Suprapubic skin (tissue), 4 donors: ENCODE results near the gene MAGI1. TPM values are rescaled to one million over a fixed set of nuclear protein-coding genes. Genes with fewer than 3 reads are reported as not detected.
A peak's percentile ranks its signal among the peaks of the same experiment; 100 is the strongest.
"Not testable (repeated sequence)": the region's sequence is repeated elsewhere in the genome, so short reads cannot be mapped to it uniquely, and the experiment has no call there.

Experiments
- DNase-seq, 2 donors: peaks; one replicate each; pipeline ENCODE4 v3.0.0-alpha.2; 2019; ENCODE audit warnings: low spot score in 2 of 2
- H3K27ac ChIP-seq: fragments of 200-600 bp; sonication (generic); one replicate; pipeline ENCODE4 v1.5.1; 2019
- H3K27me3 ChIP-seq: fragments of 200-600 bp; sonication (generic); one replicate; pipeline ENCODE4 v1.5.1; 2019
- H3K36me3 ChIP-seq: fragments of 200-600 bp; sonication (generic); one replicate; pipeline ENCODE4 v1.5.1; 2019
- H3K4me1 ChIP-seq: fragments of 200-600 bp; sonication (generic); one replicate; pipeline ENCODE4 v1.5.1; 2019
- H3K4me3 ChIP-seq: fragments of 200-600 bp; sonication (generic); one replicate; pipeline ENCODE4 v1.5.1; 2019; ENCODE audit warnings: mild to moderate bottlenecking
- H3K9me3 ChIP-seq: fragments of 200-600 bp; sonication (generic); one replicate; pipeline ENCODE4 v1.5.1; 2019
- EP300 ChIP-seq: sonication (generic); formaldehyde crosslinking; IDR thresholded peaks from one replicate; pipeline ENCODE4 v1.6.1; 2017; ENCODE audit warnings: antibody characterized with exemption
- POLR2A ChIP-seq, 2 donors: fragments of 450-650 bp; IDR thresholded peaks; one replicate each; pipeline ENCODE4 v1.6.1; 2017; ENCODE audit warnings: antibody characterized with exemption in 2 of 2, mild to moderate bottlenecking in 2 of 2, moderate library complexity in 2 of 2
- POLR2AphosphoS5 ChIP-seq, 3 donors: sonication (generic); formaldehyde crosslinking; IDR thresholded peaks; one replicate each; pipeline ENCODE4 v1.6.1; 2017; ENCODE audit warnings: antibody characterized with exemption in 3 of 3
- WGBS: methylation state at CpG from one replicate; pipeline ENCODE4 v1.1.5; 2018; 5-methylcytosine and 5-hydroxymethylcytosine counted together
- total RNA-seq, 4 donors: library from RNA; depleted of rRNA; stranded (reverse); fragments of >200 nt; gene quantifications; one replicate each; pipeline ENCODE4 v1.1.0, GENCODE V29; 2016
- TF ChIP-seq, protein P1 (sequence below), 2 donors: fragments of 200-600 bp in 1 of 2; fragments of 450-650 bp in 1 of 2; sonication (generic) in 1 of 2; IDR thresholded peaks; one replicate each; pipeline ENCODE4 v1.5.1; 2016 to 2019; ENCODE audit warnings: antibody characterized with exemption in 2 of 2, mild to moderate bottlenecking in 1 of 2, moderate library complexity in 1 of 2

MAGI1 gene
- total RNA-seq, 4 donors from 2014 or later, result 37.9 to 71.5 (median 48.6) TPM

DNA sequence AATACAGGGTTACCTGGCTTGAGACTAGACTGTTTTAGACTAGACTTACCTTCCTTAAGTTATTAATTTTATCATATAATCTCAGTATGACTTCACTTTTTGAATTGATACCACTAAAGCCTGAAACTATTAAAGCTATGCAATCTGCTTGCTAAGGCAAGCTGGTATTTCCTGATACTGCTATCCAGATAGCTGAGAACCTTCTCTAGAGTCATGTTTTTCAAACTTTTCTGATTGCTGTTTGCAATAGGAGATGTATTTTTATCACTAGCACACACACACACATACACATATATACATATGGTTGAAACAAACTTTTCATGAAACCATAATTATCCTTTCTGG, 9.3 kb upstream of the MAGI1 start:
- Histone ChIP-seq H3K27me3 (no peaks in the 10 kb centered on the region), H3K4me1 (peaks cover 9% of the 10 kb centered on the region)

GRCh38 chr3:66047311-66048050, 8.8 kb upstream of the MAGI1 start:
- Histone ChIP-seq H3K36me3 (no peaks in the 10 kb centered on the region), H3K27me3 (no peaks in the 10 kb centered on the region), H3K9me3 (no peaks in the 10 kb centered on the region), H3K4me3 (no peak overlapping the region), H3K4me1 (peaks cover 4% of the 10 kb centered on the region), H3K27ac (no peak overlapping the region)
- 51% methylated on average over 6 of the region's 6 CpGs for WGBS
- DNase-seq, result no peak
- TF ChIP-seq, protein P1, sequence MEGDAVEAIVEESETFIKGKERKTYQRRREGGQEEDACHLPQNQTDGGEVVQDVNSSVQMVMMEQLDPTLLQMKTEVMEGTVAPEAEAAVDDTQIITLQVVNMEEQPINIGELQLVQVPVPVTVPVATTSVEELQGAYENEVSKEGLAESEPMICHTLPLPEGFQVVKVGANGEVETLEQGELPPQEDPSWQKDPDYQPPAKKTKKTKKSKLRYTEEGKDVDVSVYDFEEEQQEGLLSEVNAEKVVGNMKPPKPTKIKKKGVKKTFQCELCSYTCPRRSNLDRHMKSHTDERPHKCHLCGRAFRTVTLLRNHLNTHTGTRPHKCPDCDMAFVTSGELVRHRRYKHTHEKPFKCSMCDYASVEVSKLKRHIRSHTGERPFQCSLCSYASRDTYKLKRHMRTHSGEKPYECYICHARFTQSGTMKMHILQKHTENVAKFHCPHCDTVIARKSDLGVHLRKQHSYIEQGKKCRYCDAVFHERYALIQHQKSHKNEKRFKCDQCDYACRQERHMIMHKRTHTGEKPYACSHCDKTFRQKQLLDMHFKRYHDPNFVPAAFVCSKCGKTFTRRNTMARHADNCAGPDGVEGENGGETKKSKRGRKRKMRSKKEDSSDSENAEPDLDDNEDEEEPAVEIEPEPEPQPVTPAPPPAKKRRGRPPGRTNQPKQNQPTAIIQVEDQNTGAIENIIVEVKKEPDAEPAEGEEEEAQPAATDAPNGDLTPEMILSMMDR (IDR thresholded peaks at IDR 0.05), result no peak
- TF ChIP-seq POLR2AphosphoS5 (IDR thresholded peaks at IDR 0.05), result no peak
- no peak for TF ChIP-seq POLR2A (IDR thresholded peaks at IDR 0.05)
- no peak for TF ChIP-seq EP300

More for the DNA sequence above, 9.3 kb upstream of the MAGI1 start:
- TF ChIP-seq, protein P1 (IDR thresholded peaks at IDR 0.05), result no peak
- TF ChIP-seq POLR2A (IDR thresholded peaks at IDR 0.05), result no peak
- TF ChIP-seq EP300, result no peak
- no peak for TF ChIP-seq POLR2AphosphoS5 (IDR thresholded peaks at IDR 0.05)
- no peak overlapping the region for H3K27ac ChIP-seq
- no peak for DNase-seq
- H3K36me3 ChIP-seq, result no peaks in the 10 kb centered on the region
- no peak overlapping the region for H3K4me3 ChIP-seq
- no peaks in the 10 kb centered on the region for H3K9me3 ChIP-seq

GRCh38 chr3:66046321-66046720, 7.6 kb upstream of the MAGI1 start:
- not testable (repeated sequence) for H3K27me3 ChIP-seq, H3K9me3 ChIP-seq, H3K4me1 ChIP-seq, DNase-seq, H3K27ac ChIP-seq, H3K4me3 ChIP-seq, H3K36me3 ChIP-seq
- WGBS, result 95% methylated on average over 2 of the region's 2 CpGs

DNA sequence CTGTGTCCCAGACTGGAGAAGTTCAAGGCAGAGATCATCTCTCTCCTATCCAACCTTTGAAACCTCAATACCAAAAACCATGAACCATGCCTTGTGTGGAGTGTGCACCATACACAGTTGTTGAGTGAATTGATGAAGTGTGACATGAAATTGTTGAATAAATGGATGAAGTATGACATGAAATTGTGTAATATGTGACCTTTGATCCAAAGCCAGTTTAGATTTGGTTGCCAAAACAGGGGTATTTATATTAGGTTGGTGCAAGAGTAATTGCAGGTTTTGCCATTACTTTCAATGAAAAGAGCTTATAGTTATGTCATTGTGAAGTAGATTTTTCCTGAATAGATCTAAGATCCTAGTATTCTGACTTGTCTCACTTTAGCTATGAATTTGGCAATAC, 3.1 kb upstream of the MAGI1 start:
- no peak for TF ChIP-seq POLR2AphosphoS5 (IDR thresholded peaks at IDR 0.05)
- TF ChIP-seq POLR2A (IDR thresholded peaks at IDR 0.05), result no peak
- no peak for TF ChIP-seq EP300
- TF ChIP-seq, protein P1 (IDR thresholded peaks at IDR 0.05), result no peak
- no peak for DNase-seq
- no peaks in the 10 kb centered on the region for H3K27me3 ChIP-seq

DNA sequence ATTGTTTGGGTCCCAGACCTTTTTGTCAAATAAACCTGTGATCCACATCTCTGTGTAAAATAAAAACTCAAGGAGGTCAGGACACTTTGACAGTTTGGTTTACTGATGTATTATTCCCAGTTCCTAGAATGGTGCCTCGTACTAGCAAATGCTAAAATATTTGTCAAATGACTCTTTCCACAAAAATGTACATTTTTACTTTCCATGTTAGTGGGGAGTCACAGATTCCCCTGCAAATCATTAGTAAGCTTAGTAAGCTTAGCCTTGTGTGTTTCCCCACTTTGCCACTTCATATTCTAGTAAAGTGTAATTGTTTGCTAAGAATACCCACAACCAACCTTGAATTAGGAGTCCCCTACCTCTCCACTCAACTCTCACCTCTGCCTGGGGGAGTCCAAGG, 2.4 kb upstream of the MAGI1 start:
- WGBS, result 54% methylated on average over 1 of the region's 1 CpG
- no peak for DNase-seq
- Histone ChIP-seq H3K4me1 (peaks cover 30% of the 10 kb centered on the region), H3K27ac (no peak overlapping the region), H3K4me3 (no peak overlapping the region), H3K9me3 (no peaks in the 10 kb centered on the region), H3K36me3 (no peaks in the 10 kb centered on the region), H3K27me3 (no peaks in the 10 kb centered on the region)
- TF ChIP-seq, protein P1 (IDR thresholded peaks at IDR 0.05), result no peak
- TF ChIP-seq POLR2AphosphoS5 (IDR thresholded peaks at IDR 0.05) (no peak), EP300 (no peak), POLR2A (IDR thresholded peaks at IDR 0.05) (no peak)

More for the DNA sequence above, 3.1 kb upstream of the MAGI1 start:
- no peak overlapping the region for H3K4me3 ChIP-seq
- H3K4me1 ChIP-seq, result peaks cover 23% of the 10 kb centered on the region
- H3K36me3 ChIP-seq, result no peaks in the 10 kb centered on the region
- H3K9me3 ChIP-seq, result no peaks in the 10 kb centered on the region
- no peak overlapping the region for H3K27ac ChIP-seq

GRCh38 chr3:66039590-66039887, 821 bp upstream of the MAGI1 start:
- no peak for TF ChIP-seq POLR2AphosphoS5 (IDR thresholded peaks at IDR 0.05)
- TF ChIP-seq, protein P1 (IDR thresholded peaks at IDR 0.05), result no peak
- no peak for TF ChIP-seq POLR2A (IDR thresholded peaks at IDR 0.05)
- TF ChIP-seq EP300, result no peak
- Histone ChIP-seq H3K27ac (peak overlapping the region; percentile 89), H3K4me3 (peak overlapping the region; percentile 71), H3K36me3 (no peaks in the 10 kb centered on the region), H3K4me1 (peaks cover 31% of the 10 kb centered on the region), H3K9me3 (no peaks in the 10 kb centered on the region), H3K27me3 (no peaks in the 10 kb centered on the region)
- WGBS, result 3% methylated on average over 20 of the region's 20 CpGs
- DNase-seq, result peak in 1 of 2 donors; percentile 72
